ENCODE measurements around the gene ZFP90. TPM values are rescaled to one million over a fixed set of nuclear protein-coding genes. Genes with fewer than 3 reads are reported as not detected.

Gene ZFP90
- total and polyA plus RNA-seq, 12 donors: 7.1 to 28.6 (median 18.2) TPM

DNA sequence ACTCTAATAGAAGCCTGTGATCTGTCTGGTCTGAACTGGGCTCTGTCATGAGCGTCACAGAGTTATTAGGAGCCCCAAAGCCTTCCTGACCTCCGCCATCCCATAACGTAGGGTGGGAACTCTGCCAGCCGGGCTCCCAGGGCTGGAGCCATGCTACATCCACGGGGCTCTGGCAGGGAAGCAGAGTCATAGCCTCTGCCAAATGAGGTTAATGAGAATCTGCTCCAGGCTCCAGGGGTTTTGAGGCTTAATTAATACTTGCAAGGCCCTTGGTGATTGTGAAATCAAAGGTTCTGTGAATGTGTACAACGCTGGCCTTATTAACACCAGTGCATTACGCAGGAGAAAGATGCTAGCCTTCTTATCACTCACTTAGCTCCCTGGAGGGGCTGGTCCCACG is 42.4 kb upstream of the ZFP90 start:
- H3K27ac ChIP-seq: no peak overlapping the region
- intact Hi-C loops (cut with DNase I): no loop called here
- H3K4me1 ChIP-seq (replicated peaks in 1 of 2): no peaks in the 10 kb centered on the region
- 48 to 76% (median 70%) methylated on average over 7 to 8 of the region's 8 CpGs for WGBS, 4 donors
- no peaks in the 10 kb centered on the region for H3K27me3 ChIP-seq
- TF ChIP-seq, protein P1, sequence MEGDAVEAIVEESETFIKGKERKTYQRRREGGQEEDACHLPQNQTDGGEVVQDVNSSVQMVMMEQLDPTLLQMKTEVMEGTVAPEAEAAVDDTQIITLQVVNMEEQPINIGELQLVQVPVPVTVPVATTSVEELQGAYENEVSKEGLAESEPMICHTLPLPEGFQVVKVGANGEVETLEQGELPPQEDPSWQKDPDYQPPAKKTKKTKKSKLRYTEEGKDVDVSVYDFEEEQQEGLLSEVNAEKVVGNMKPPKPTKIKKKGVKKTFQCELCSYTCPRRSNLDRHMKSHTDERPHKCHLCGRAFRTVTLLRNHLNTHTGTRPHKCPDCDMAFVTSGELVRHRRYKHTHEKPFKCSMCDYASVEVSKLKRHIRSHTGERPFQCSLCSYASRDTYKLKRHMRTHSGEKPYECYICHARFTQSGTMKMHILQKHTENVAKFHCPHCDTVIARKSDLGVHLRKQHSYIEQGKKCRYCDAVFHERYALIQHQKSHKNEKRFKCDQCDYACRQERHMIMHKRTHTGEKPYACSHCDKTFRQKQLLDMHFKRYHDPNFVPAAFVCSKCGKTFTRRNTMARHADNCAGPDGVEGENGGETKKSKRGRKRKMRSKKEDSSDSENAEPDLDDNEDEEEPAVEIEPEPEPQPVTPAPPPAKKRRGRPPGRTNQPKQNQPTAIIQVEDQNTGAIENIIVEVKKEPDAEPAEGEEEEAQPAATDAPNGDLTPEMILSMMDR (IDR thresholded peaks at IDR 0.05): no peak
- TF ChIP-seq POLR2A (IDR thresholded peaks at IDR 0.05): no peak
- DNase-seq: no peak
- no peak overlapping the region for H3K4me3 ChIP-seq
- no peaks in the 10 kb centered on the region for H3K36me3 ChIP-seq (replicated peaks in 1 of 2)
- no peaks in the 10 kb centered on the region for H3K9me3 ChIP-seq (replicated peaks in 1 of 3)

DNA sequence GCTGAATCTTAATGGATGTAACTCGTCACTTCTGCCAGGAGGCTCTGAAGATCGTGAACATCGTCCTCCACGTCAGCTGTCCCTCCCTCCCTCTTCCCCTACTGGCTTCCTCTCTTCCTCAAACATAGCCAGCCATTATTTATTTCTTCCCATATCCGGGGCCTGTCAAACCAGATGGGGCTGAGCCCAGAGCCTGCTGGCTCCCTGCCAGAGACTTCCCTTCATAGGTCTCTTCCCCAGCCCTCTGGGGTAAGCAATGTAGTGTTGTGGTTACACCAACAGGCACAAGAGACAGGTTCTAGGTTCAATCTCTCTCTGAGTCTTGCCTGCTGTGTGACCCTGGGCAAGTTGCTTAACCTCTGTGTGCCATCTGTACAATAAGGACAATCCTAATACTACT is 40.1 kb upstream of the ZFP90 start:
- Histone ChIP-seq H3K27me3 (no peaks in the 10 kb centered on the region), H3K36me3 (replicated peaks in 1 of 2) (no peaks in the 10 kb centered on the region), H3K4me3 (no peak overlapping the region), H3K27ac (no peak overlapping the region), H3K9me3 (replicated peaks in 1 of 3) (no peaks in the 10 kb centered on the region), H3K4me1 (replicated peaks in 1 of 2) (no peaks in the 10 kb centered on the region)
- TF ChIP-seq POLR2A (IDR thresholded peaks at IDR 0.05): no peak
- TF ChIP-seq, protein P1 (IDR thresholded peaks at IDR 0.05): no peak
- intact Hi-C loops (cut with DNase I): no loop called here
- peak in 1 of 7 donors; percentile 11 for DNase-seq
- WGBS, 4 donors: 37 to 67% (median 39%) methylated on average over 5 of the region's 5 CpGs

DNA sequence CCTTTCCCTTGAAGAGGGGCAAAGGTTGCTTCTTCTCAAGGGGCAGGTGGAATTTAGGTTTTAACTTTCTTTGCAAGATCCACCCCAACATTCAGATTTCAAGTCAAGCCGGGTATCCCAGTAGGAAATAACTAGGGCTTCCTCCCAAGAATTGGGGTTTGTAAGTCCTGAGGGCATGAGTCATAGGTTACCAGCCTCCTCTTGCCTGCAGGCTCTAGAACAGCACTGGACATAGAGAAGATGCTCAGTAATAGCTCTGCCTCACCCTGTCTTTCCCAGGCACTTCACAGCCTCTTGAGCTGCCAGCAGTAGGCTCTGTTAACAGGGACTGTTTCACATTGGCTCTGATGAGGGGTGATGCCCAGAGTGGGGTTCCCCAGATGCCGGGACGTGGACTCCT is 35.8 kb upstream of the ZFP90 start:
- Histone ChIP-seq H3K27me3 (no peaks in the 10 kb centered on the region), H3K36me3 (replicated peaks in 1 of 2) (no peaks in the 10 kb centered on the region), H3K4me3 (no peak overlapping the region), H3K27ac (no peak overlapping the region), H3K9me3 (replicated peaks in 1 of 3) (no peaks in the 10 kb centered on the region), H3K4me1 (replicated peaks in 1 of 2) (no peaks in the 10 kb centered on the region)
- intact Hi-C loops (cut with DNase I): loop anchor here in 1 of 2 donors (5.0 kb wide), 1 partner anchor 56 kb away; the partner anchor contains the start of gene SMPD3
- no peak for DNase-seq
- TF ChIP-seq, protein P1 (IDR thresholded peaks at IDR 0.05): no peak
- TF ChIP-seq POLR2A (IDR thresholded peaks at IDR 0.05): no peak
- 81 to 87% (median 86%) methylated on average over 3 of the region's 3 CpGs for WGBS, 4 donors

DNA sequence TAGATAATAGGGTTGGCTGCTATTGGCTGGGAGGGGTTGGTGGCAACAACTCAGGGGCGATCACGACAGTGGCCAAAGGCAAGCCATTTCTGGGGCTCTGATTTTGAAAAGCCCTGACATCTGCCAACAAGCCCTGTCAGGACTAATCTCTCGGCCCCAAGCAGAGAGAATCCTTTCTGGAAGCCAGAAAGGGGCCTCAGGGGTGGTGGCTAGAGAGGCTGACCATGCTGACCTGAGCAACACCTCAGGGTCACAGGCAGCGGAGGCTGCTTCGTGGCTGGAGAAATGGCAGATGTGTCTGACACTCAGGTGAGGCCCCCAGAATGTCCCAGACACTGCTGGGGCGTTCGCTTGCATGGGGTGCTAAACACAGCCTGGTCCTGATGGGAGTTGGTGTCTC is 35.0 kb upstream of the ZFP90 start:
- TF ChIP-seq POLR2A (IDR thresholded peaks at IDR 0.05): no peak
- TF ChIP-seq, protein P1 (IDR thresholded peaks at IDR 0.05): no peak

More for the DNA sequence above, 35.0 kb upstream of the ZFP90 start:
- 73 to 85% (median 79%) methylated on average over 5 to 7 of the region's 7 CpGs for whole genome bisulfite sequencing, 4 donors
- H3K36me3 ChIP-seq (replicated peaks in 1 of 2): no peaks in the 10 kb centered on the region
- H3K4me3 ChIP-seq: no peak overlapping the region
- no peaks in the 10 kb centered on the region for H3K4me1 ChIP-seq (replicated peaks in 1 of 2)
- no peak overlapping the region for H3K27ac ChIP-seq
- no peaks in the 10 kb centered on the region for H3K27me3 ChIP-seq
- no peak for DNase-seq
- no peaks in the 10 kb centered on the region for H3K9me3 ChIP-seq (replicated peaks in 1 of 3)
- intact Hi-C loops (cut with DNase I): loop anchor here in 1 of 2 donors (5.0 kb wide), 1 partner anchor 57 kb away; the partner anchor contains the start of gene SMPD3

Data from adrenal gland (tissue), 12 donors.